ENCODE measurements around the gene AMBN. TPM values are rescaled to one million over a fixed set of nuclear protein-coding genes. Genes with fewer than 3 reads are reported as not detected.

AMBN gene
- total RNA-seq, 2 donors from 2014 or later = not detected

DNA sequence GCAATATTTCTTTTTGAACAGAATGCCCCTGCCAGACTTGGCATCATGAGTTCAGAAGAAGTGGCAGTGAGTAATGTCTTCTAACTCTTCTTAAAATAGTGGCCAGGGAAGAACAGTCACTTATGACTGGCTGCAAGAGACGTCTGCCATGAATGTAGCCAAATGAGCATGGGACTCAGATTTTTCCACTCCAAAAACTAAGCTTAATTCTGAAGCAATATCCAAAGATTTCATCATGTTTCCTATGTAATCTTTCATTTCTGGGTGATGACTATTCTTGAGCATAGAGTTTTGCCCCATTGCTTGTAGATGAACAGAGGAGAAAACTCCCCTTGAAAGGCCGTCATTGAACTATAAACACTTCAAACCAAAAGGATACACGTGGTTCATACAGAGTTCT, 11.8 kb downstream of the AMBN start:
- Histone ChIP-seq H3K9me3 (no peaks in the 10 kb centered on the region), H3K4me1 (replicated peaks) (no peaks in the 10 kb centered on the region), H3K27ac (no peak overlapping the region), H3K4me3 (no peak overlapping the region), H3K36me3 (no peaks in the 10 kb centered on the region), H3K27me3 (replicated peaks; ENCODE audit: insufficient read depth) (no peaks in the 10 kb centered on the region)
- 46% methylated on average over 3 of the region's 3 CpGs for WGBS
- TF ChIP-seq POLR2AphosphoS5 (IDR thresholded peaks at IDR 0.05) = no peak
- TF ChIP-seq, protein P1, sequence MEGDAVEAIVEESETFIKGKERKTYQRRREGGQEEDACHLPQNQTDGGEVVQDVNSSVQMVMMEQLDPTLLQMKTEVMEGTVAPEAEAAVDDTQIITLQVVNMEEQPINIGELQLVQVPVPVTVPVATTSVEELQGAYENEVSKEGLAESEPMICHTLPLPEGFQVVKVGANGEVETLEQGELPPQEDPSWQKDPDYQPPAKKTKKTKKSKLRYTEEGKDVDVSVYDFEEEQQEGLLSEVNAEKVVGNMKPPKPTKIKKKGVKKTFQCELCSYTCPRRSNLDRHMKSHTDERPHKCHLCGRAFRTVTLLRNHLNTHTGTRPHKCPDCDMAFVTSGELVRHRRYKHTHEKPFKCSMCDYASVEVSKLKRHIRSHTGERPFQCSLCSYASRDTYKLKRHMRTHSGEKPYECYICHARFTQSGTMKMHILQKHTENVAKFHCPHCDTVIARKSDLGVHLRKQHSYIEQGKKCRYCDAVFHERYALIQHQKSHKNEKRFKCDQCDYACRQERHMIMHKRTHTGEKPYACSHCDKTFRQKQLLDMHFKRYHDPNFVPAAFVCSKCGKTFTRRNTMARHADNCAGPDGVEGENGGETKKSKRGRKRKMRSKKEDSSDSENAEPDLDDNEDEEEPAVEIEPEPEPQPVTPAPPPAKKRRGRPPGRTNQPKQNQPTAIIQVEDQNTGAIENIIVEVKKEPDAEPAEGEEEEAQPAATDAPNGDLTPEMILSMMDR (IDR thresholded peaks at IDR 0.05) = no peak
- DNase-seq (ENCODE audit: low spot score) = no peak
- intact Hi-C loops (cut with DNase I) = no loop called here

- H3K27me3 ChIP-seq (replicated peaks; ENCODE audit: insufficient read depth) = no peaks in the 10 kb centered on the region
- no peaks in the 10 kb centered on the region for H3K4me1 ChIP-seq (replicated peaks)
- 75% methylated on average over 8 of the region's 8 CpGs for WGBS
- intact Hi-C loops (cut with DNase I) = no loop called here
- H3K9me3 ChIP-seq = no peaks in the 10 kb centered on the region
- no peak overlapping the region for H3K27ac ChIP-seq
- DNase-seq (ENCODE audit: low spot score) = no peak
- H3K36me3 ChIP-seq = no peaks in the 10 kb centered on the region
- H3K4me3 ChIP-seq = no peak overlapping the region
- TF ChIP-seq POLR2AphosphoS5 (IDR thresholded peaks at IDR 0.05) = no peak
- TF ChIP-seq, protein P1 (IDR thresholded peaks at IDR 0.05) = no peak
- no peak for TF ChIP-seq POLR2A (IDR thresholded peaks at IDR 0.05)
Observed at GRCh38 chr4:70606459-70606858, 14.4 kb downstream of the AMBN start.

- no peak for DNase-seq (ENCODE audit: low spot score)
- no peaks in the 10 kb centered on the region for H3K36me3 ChIP-seq
- no peaks in the 10 kb centered on the region for H3K9me3 ChIP-seq
- WGBS = 93% methylated on average over 3 of the region's 3 CpGs
- intact Hi-C loops (cut with DNase I) = no loop called here
- H3K4me3 ChIP-seq = no peak overlapping the region
- no peak overlapping the region for H3K27ac ChIP-seq
- no peak for TF ChIP-seq POLR2AphosphoS5 (IDR thresholded peaks at IDR 0.05)
- TF ChIP-seq, protein P1 (IDR thresholded peaks at IDR 0.05) = no peak
- no peak for TF ChIP-seq POLR2A (IDR thresholded peaks at IDR 0.05)
- no peaks in the 10 kb centered on the region for H3K27me3 ChIP-seq (replicated peaks; ENCODE audit: insufficient read depth)
- H3K4me1 ChIP-seq (replicated peaks) = no peaks in the 10 kb centered on the region
Observed at GRCh38 chr4:70607334-70607853, 15.3 kb downstream of the AMBN start.

DNA sequence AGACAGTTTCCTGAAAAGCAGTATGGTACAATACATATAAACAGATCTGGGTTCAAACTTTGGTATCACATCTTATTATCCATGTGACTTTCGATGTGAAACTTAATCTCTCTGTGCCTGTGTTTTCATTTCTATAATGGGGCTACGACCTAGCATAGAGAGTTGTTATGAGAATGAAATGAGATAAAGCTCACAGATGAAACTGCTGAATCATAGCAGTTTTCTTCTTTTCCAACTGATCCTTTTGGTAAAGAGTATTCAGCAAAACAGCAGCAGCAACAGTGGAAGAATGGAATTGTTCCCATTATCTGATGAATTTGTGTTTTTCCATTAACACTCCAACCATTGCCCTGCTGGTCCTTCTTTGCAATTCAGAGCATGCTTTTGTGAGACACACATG, 16.3 kb downstream of the AMBN start:
- DNase-seq (ENCODE audit: low spot score) = no peak
- Histone ChIP-seq H3K4me1 (replicated peaks) (no peaks in the 10 kb centered on the region), H3K9me3 (no peaks in the 10 kb centered on the region), H3K36me3 (no peaks in the 10 kb centered on the region), H3K4me3 (no peak overlapping the region), H3K27ac (no peak overlapping the region), H3K27me3 (replicated peaks; ENCODE audit: insufficient read depth) (no peaks in the 10 kb centered on the region)
- TF ChIP-seq, protein P1 (IDR thresholded peaks at IDR 0.05) = no peak
- no peak for TF ChIP-seq POLR2AphosphoS5 (IDR thresholded peaks at IDR 0.05)
- TF ChIP-seq POLR2A (IDR thresholded peaks at IDR 0.05) = no peak
- intact Hi-C loops (cut with DNase I) = no loop called here
- WGBS = 74% methylated on average over 2 of the region's 2 CpGs

DNA sequence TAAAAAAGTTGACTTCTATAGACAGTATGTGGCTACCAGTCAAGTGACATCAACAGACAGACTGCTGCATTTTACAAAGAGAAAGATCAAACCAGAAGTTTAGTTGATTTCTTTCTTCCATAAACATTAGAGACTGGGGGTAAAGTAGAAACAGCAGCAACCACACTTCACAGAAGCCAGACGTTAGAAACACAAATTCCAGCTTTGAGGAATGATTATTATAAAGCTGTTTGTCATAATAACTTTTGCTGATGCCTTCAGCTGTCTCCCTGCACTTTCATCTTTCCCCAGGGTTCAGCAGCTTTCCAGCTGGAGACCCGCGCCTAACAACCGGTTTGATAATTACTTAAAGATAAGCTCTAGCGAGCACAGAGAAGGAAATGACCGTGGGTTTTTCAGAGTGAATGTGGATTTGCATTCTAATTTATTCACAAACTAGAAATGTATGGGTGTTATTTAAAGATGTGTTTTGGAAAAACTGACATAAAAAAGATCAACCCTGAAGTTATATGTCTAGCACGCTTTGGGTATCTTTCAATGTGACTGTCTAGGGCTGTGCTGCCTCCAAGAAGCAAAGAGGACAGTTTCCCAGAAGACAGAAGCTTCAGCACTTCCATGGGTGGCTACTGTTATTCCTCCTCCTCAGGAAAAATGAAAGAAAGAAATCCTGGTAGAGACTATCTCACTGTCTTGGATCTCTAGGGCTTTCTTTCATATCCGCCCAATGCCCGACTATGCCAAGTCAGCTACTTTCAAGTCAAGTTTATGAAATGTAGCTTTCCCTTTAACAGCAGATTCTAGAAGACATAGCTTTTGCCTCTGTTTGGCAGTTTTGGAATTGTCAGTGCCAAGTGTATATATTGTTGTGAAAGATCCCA, 21.5 kb downstream of the AMBN start:
- H3K4me1 ChIP-seq (replicated peaks) = no peaks in the 10 kb centered on the region
- DNase-seq (ENCODE audit: low spot score) = no peak
- no peak overlapping the region for H3K4me3 ChIP-seq
- no peaks in the 10 kb centered on the region for H3K36me3 ChIP-seq
- no peak overlapping the region for H3K27ac ChIP-seq
- TF ChIP-seq POLR2AphosphoS5 (IDR thresholded peaks at IDR 0.05) = no peak
- TF ChIP-seq POLR2A (IDR thresholded peaks at IDR 0.05) = no peak
- TF ChIP-seq, protein P1 (IDR thresholded peaks at IDR 0.05) = no peak
- H3K27me3 ChIP-seq (replicated peaks; ENCODE audit: insufficient read depth) = no peaks in the 10 kb centered on the region
- H3K9me3 ChIP-seq = no peaks in the 10 kb centered on the region
- WGBS = 43% methylated on average over 9 of the region's 9 CpGs
- intact Hi-C loops (cut with DNase I) = no loop called here

Data from prostate gland (tissue), 2 donors.